ENCODE measurements around the gene TMBIM6.

The TMBIM6 gene

DNA sequence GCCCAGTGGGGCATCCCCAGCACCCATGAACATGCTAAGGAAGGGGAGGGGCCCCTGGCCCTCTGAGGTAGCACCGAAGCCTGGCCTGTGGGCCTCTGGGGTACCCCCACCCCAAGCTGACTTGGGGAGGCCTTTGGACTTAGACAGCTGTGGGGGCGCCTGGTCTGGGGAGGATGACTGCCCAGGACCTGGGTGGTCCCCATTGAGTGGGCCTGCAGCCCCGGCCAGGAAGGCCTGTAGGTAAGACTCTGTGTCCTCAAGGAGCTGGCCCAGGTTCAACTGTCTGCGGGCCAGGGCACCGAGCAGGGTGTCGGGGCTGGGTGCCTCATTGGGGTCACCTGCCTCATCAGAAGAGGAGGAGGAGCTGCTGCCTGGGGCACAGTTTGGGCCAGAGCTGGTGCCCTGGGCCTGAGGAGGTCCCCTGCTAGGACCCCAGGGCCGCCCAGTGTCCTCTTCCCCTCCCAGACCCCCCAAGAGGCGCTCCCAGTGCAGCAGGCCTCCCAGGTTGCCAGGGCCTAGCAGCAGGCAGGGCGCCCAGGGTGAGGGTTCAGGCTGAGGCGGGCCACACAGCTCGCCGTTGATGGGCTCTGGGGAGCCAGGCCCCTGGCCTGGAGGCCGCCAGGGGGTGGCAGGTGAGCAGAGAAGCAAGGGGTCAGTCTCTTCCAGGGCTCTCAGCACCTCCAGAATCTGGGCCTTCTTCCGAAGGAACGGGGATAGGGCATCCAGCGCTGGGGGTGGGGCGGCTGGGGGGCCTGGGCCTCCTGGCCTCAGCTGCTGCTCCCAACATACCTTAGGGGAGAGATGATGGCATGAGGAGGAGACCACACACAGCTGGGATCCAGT is 55.5 kb downstream of the TMBIM6 start:
- no peak for DNase-seq (ENCODE audit: low read depth in 2 of 3, low spot score in 2 of 3)

GRCh38 chr12:49797449-49797776 is 56.1 kb downstream of the TMBIM6 start:
- no peak for DNase-seq (ENCODE audit: low read depth in 2 of 3, low spot score in 2 of 3)

DNA sequence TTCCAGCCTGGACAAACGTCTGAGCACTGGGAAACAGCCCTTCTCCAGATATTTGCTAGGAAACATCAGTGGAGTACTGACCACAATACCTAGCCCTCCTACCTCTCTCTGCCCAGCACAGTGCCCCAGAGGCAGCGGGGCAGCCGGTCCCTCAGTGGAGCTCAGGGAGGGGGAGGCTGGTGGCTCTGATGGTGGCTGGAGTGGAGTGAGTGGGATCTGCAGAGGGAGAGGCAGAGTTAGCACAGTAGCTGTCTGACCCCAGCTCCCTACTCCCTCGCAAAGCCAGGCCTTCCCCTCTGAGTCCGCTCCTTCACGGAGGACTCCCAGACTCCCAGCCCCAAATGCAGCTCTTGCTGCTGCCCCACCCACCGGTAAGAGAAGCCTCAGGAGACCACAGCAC is 56.9 kb downstream of the TMBIM6 start:
- DNase-seq (ENCODE audit: low read depth in 2 of 3, low spot score in 2 of 3): no peak

DNA sequence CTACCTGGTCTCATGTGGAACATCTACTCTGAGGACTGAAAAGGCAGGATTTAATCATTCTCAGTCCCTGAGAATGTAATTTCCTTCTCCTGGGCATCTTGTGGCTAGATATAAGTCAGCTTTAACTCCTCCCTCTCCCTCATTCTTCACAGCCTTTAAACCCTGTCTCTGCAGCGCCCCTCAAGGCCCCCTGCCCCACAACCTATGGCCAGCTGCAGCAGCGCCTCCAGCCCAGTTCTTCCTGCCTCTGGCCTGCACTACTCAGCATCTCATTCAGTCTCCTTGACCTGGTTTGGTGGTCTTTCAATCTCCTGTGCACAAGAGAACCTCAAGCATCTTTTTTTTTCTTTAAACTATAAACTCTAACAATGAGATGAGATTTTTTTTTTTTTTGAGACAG is 57.6 kb downstream of the TMBIM6 start:
- DNase-seq (ENCODE audit: low read depth in 2 of 3, low spot score in 2 of 3): no peak

DNA sequence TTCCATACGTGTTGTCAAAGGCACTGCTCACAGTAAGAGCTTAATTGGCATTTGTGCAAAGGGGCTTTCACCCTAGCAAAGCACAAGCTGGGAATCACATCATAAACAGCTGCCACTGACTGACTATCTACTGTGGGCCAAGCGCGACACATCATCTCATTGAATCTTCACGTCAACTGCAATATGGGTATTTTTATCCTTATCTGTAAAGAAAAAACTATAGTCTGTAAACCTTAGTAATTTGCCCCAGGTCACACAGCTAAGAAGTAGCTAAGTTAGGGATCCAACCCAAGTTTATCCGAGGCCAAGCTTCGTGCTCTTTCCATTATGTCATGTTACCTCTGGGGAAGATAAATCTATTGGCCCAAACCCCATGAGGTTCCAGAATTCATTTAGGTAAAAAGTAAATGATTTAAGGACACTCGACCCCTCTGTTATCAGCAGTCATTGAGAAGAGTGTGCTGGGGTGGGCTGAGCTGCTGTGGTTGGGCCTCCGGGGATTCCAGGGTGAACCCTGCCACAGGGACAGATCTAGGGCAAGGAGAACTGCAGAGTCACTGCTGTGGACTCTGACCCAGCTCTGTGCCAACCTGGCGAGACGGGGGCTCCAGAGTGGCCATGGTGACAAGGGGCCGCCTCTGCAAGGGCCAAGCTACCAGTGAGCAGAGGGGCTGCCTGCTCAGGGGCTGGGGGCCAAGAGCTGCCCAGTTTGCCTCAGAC is 59.2 kb downstream of the TMBIM6 start:
- DNase-seq (ENCODE audit: low read depth in 2 of 3, low spot score in 2 of 3): no peak

GRCh38 chr12:49801141-49802063 is 60.0 kb downstream of the TMBIM6 start:
- no peak for DNase-seq (ENCODE audit: low read depth in 2 of 3, low spot score in 2 of 3)

GRCh38 chr12:49803693-49804450 is 62.5 kb downstream of the TMBIM6 start:
- DNase-seq (ENCODE audit: low read depth in 2 of 3, low spot score in 2 of 3): no peak

GRCh38 chr12:49804821-49805220 is 63.5 kb downstream of the TMBIM6 start:
- DNase-seq (ENCODE audit: low read depth in 2 of 3, low spot score in 2 of 3): no peak

GRCh38 chr12:49805409-49805808 is 64.1 kb downstream of the TMBIM6 start:
- DNase-seq (ENCODE audit: low read depth in 2 of 3, low spot score in 2 of 3): no peak

DNA sequence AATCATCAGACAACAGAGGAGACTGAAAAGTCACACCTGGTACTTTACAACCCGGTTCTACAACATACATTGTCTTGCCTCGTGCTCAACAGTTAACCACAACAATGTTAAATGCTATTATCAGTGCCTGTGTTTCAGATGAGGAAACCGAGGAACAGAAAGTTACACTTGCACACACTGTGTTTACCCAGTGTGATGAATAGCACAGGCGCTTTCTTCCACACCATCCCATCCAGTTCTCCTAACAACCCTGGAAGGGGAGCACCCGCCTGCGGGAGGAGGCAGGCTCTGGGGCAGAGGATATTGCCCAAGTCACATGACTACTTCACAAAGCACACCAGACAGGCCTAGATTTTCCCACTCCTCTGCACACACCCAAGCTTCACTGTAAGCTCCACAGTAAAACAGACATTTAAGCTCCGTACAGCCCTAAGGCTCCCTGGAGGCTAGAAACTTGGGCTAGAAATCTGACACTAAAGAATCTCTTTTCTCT is 65.0 kb downstream of the TMBIM6 start:
- no peak for DNase-seq (ENCODE audit: low read depth in 2 of 3, low spot score in 2 of 3)

DNA sequence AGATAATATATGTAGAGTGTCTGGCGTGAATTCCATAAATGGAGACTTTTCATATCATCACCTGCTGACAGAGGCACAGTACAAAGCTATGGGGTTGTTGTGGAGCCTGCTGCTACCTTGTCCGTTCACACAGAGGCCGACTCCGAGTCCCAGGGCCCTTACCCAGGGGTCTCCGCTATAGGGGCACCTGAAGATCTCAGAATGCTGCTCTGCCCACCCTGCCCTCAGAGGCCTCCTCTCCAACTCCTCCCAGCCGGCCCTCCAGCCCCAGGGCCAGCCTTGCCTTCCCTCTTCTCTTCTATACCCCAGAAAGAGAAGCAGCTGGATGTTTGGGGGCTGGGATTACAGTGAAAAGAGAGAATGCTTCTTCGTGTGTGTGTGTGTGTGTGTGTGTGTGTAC is 65.5 kb downstream of the TMBIM6 start:
- DNase-seq (ENCODE audit: low read depth in 2 of 3, low spot score in 2 of 3): no peak

GRCh38 chr12:49807991-49808580 is 66.7 kb downstream of the TMBIM6 start:
- DNase-seq (ENCODE audit: low read depth in 2 of 3, low spot score in 2 of 3): no peak

- no peak for DNase-seq (ENCODE audit: low read depth in 2 of 3, low spot score in 2 of 3)
Observed at GRCh38 chr12:49808686-49809380, 67.5 kb downstream of the TMBIM6 start.

- no peak for DNase-seq (ENCODE audit: low read depth in 2 of 3, low spot score in 2 of 3)
Observed at GRCh38 chr12:49809381-49809905, 68.1 kb downstream of the TMBIM6 start.

DNA sequence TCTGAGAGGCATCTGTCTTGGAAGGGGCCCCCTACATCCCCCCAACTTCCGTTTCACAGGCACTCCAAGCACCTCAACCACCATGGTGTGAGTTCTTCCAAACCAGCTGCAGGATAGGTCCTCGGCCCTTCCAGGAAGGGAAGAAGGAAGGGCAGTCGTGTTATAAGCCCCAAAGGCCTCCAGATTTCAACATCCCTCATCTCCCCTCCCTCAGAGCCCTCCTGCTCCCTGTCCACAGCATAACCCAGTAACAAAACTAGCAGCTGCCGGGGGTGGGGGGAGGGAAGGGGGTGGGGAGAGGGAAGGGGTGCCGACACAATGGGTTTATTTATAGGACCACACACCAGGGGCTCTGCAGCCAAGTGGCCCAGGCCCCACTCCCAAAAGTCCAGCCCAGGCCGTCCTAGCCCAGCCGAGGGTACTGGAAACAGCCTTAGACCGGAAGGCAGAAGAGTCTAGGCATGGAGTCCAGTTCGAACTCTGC is 68.6 kb downstream of the TMBIM6 start:
- no peak for DNase-seq (ENCODE audit: low read depth in 2 of 3, low spot score in 2 of 3)

DNA sequence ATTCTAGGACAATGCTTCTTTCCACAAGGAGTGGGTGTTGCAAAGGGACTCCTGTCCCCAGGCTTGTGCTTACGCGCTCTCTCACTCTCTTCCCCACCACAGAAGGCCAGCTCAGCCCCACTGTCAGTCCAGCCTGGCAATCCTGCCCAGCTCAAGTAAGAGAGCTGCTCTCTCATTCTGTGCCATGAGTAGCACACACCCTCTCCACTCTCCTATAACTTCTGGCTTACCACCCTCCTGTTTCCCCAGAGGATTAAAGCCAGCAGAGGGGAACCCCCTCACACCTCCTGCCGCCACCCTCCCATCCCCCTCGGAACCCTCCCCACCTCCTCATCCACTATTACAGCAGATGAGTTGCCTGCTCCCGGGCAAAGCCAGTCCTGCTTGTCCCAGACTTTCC is 69.8 kb downstream of the TMBIM6 start:
- no peak for DNase-seq (ENCODE audit: low read depth in 2 of 3, low spot score in 2 of 3)

GRCh38 chr12:49811961-49812401 is 70.6 kb downstream of the TMBIM6 start:
- DNase-seq (ENCODE audit: low read depth in 2 of 3, low spot score in 2 of 3): no peak

DNA sequence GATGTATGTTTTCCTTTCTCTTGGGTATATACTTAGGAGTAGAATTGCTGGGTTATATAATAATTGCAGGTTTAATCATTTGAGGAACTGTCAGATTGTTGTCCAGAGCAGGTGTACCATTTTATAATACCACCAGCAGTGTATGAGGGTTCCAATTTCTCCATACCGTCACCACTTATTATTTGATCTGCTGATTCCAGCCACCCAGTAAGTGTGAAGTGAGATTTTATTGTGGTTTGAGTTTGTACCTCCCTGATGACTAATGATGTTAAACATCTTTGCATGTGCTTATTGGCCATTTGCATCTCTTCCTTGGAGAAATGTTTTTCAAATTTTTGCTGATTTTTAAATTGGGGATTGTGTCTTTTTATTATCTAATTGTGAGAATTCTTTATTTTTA is 71.8 kb downstream of the TMBIM6 start:
- DNase-seq (ENCODE audit: low read depth in 2 of 3, low spot score in 2 of 3): no peak
